ENCODE data around the gene SCN2B. TPM values are rescaled to one million over a fixed set of nuclear protein-coding genes. Genes with fewer than 3 reads are reported as not detected.

SCN2B gene
- total RNA-seq, 2 donors from 2014 or later: 0.68 to 1.1 TPM

DNA sequence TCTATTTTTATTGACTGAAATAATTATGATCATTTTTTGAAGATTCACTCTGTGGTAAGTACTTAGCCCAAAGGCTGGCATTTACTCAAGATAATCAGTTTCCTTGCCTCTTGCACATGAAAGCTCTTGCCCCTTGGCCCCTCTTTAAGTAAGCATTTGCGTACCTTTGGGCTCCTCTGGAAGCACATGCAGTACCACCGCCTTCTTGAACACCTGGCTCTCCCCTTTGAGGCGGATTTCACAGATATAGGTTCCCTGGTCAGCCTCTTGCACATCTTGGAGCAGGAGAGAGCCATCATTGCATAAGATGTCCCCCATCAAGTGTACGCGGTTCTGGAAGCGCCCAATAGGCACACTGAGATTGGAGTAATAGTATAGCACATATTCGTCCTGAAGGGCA lies 33.9 kb upstream of the SCN2B start:
- 91% methylated on average over 7 of the region's 7 CpGs for WGBS
- DNase-seq (ENCODE audit: low spot score): no peak
- TF ChIP-seq, protein P1, sequence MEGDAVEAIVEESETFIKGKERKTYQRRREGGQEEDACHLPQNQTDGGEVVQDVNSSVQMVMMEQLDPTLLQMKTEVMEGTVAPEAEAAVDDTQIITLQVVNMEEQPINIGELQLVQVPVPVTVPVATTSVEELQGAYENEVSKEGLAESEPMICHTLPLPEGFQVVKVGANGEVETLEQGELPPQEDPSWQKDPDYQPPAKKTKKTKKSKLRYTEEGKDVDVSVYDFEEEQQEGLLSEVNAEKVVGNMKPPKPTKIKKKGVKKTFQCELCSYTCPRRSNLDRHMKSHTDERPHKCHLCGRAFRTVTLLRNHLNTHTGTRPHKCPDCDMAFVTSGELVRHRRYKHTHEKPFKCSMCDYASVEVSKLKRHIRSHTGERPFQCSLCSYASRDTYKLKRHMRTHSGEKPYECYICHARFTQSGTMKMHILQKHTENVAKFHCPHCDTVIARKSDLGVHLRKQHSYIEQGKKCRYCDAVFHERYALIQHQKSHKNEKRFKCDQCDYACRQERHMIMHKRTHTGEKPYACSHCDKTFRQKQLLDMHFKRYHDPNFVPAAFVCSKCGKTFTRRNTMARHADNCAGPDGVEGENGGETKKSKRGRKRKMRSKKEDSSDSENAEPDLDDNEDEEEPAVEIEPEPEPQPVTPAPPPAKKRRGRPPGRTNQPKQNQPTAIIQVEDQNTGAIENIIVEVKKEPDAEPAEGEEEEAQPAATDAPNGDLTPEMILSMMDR (IDR thresholded peaks at IDR 0.05): no peak
- TF ChIP-seq POLR2A (IDR thresholded peaks at IDR 0.05) (no peak), POLR2AphosphoS5 (IDR thresholded peaks at IDR 0.05) (no peak)
- Histone ChIP-seq H3K27ac (no peak overlapping the region), H3K9me3 (no peaks in the 10 kb centered on the region), H3K27me3 (replicated peaks; ENCODE audit: insufficient read depth) (no peaks in the 10 kb centered on the region), H3K4me1 (replicated peaks) (no peaks in the 10 kb centered on the region), H3K36me3 (no peaks in the 10 kb centered on the region), H3K4me3 (no peak overlapping the region)
- intact Hi-C loops (cut with DNase I): no loop called here

DNA sequence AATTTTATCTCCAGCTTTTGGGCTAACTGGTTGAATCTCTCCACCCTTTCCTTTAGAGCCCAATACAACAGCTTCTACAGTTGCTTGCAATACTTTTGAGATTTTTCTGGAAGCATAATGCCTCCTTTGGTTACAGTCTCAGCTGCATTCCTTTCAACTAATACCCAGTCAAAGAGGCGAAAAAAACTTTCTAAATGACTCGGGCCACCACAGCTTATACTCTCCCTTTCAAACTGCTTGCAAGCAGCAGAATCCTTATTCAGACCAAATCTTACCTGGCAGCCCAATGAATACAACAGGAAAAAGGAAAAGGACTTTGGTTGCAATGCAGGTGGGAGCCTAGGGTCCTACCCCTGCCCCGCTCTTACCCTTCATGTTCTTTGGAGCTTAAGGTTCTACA lies 32.6 kb upstream of the SCN2B start:
- no peak overlapping the region for H3K4me3 ChIP-seq
- 90% methylated on average over 3 of the region's 3 CpGs for WGBS
- no peak overlapping the region for H3K27ac ChIP-seq
- no peaks in the 10 kb centered on the region for H3K27me3 ChIP-seq (replicated peaks; ENCODE audit: insufficient read depth)
- TF ChIP-seq, protein P1 (IDR thresholded peaks at IDR 0.05): no peak
- TF ChIP-seq POLR2A (IDR thresholded peaks at IDR 0.05) (no peak), POLR2AphosphoS5 (IDR thresholded peaks at IDR 0.05) (no peak)
- no peaks in the 10 kb centered on the region for H3K36me3 ChIP-seq
- intact Hi-C loops (cut with DNase I): no loop called here
- no peak for DNase-seq (ENCODE audit: low spot score)
- H3K9me3 ChIP-seq: no peaks in the 10 kb centered on the region
- no peaks in the 10 kb centered on the region for H3K4me1 ChIP-seq (replicated peaks)

DNA sequence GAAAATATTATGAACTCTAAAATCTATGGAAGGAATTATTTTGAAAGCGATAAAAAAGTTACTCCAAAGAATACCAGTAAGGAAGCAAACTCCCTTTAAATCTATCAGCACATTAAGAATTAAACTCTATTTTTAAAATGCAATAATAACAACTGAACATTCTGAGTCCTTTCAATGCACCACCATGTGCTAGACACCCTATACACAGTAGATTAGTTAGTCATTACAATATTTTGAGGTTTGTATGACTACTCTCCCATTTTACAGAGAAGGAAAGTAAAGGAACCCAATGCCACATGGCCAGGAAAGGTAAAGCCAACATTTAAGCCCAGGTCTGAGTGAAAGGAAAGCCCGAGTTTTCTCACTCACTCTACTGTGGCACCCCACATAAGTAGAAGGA lies 30.6 kb upstream of the SCN2B start:
- WGBS: 91% methylated on average over 2 of the region's 2 CpGs
- Histone ChIP-seq H3K36me3 (no peaks in the 10 kb centered on the region), H3K4me3 (no peak overlapping the region), H3K27me3 (replicated peaks; ENCODE audit: insufficient read depth) (no peaks in the 10 kb centered on the region), H3K27ac (no peak overlapping the region), H3K9me3 (no peaks in the 10 kb centered on the region), H3K4me1 (replicated peaks) (no peaks in the 10 kb centered on the region)
- intact Hi-C loops (cut with DNase I): no loop called here
- no peak for DNase-seq (ENCODE audit: low spot score)
- TF ChIP-seq POLR2AphosphoS5 (IDR thresholded peaks at IDR 0.05): no peak

DNA sequence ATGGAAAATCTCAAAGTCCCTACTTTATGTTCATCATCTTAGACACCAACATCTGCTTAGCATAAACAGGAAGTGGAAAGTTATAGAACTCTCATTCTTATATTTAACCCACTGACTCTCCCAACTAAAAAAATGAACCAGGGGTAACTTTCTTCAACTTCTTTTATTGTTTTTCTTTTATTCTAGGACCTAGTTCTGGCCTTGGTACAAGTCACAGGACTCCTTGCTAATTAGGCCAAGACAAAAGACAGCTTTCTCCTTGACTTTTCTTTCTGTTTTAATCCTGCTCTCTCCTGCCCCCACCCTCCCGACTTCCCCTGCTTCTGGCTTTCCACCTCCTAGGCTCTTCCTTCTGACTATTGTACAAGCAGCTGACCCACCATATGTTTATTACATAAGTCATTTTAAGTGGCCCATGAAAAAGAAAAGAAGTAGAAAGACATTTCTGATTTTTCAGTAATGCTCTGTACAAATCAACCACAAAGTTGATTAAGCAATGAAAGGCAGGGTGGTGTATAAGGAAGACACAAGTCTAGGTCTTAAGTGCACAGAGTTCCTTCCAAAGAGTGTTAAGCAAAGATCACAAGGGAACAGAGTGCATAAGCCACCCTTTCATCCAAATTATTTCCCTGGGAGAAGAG lies 30.1 kb upstream of the SCN2B start:
- no peaks in the 10 kb centered on the region for H3K9me3 ChIP-seq
- no peak overlapping the region for H3K27ac ChIP-seq
- H3K27me3 ChIP-seq (replicated peaks; ENCODE audit: insufficient read depth): no peaks in the 10 kb centered on the region
- no peak overlapping the region for H3K4me3 ChIP-seq
- intact Hi-C loops (cut with DNase I): no loop called here
- TF ChIP-seq, protein P1 (IDR thresholded peaks at IDR 0.05): no peak
- TF ChIP-seq POLR2AphosphoS5 (IDR thresholded peaks at IDR 0.05) (no peak), POLR2A (IDR thresholded peaks at IDR 0.05) (no peak)
- DNase-seq (ENCODE audit: low spot score): no peak
- 59% methylated on average over 1 of the region's 1 CpG for WGBS
- H3K36me3 ChIP-seq: no peaks in the 10 kb centered on the region
- no peaks in the 10 kb centered on the region for H3K4me1 ChIP-seq (replicated peaks)

DNA sequence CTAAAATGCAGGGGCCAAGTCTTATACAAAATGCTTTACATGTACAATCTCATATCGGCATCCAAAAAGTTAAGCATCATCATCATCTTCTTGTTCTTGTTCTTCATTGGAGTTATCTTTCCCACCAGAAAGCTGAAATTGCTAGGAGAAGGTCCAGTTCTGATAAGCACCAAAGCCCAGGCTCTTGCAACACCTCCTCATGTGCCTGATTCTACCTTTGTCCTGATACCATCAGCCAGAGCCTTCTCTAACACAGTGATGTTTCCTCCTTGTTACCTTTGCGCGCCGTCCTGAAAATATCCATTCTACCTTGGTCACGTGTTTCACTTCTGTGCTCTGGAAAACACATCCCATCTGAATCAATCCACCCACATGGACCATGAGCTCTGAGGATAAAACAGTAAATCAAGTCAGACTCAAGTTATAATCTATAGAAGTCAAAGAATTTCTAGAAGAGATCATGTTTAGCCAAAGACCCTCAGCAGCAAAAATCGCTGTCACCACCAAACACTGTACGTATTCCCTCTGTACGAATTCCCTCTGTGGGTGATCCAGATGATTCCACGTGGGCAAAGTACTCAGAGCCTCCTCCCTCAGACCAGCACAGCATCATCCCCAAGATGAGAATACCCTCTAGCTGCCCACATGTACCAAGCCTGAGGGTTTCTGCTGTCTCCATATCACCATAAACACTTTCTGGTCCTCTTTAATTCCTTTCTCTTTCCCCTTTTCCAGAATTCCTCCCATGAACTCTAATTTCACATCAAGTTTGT lies 29.4 kb upstream of the SCN2B start:
- WGBS: 93% methylated on average over 9 of the region's 9 CpGs
- H3K4me1 ChIP-seq (replicated peaks): no peaks in the 10 kb centered on the region
- intact Hi-C loops (cut with DNase I): no loop called here
- H3K9me3 ChIP-seq: no peaks in the 10 kb centered on the region
- H3K27me3 ChIP-seq (replicated peaks; ENCODE audit: insufficient read depth): no peaks in the 10 kb centered on the region
- no peak for DNase-seq (ENCODE audit: low spot score)
- H3K27ac ChIP-seq: no peak overlapping the region
- H3K4me3 ChIP-seq: no peak overlapping the region
- TF ChIP-seq POLR2A (IDR thresholded peaks at IDR 0.05) (no peak), POLR2AphosphoS5 (IDR thresholded peaks at IDR 0.05) (no peak)
- TF ChIP-seq, protein P1 (IDR thresholded peaks at IDR 0.05): no peak
- H3K36me3 ChIP-seq: no peaks in the 10 kb centered on the region

Measured in prostate gland (tissue), 2 donors.